GM12872 (cell line): ENCODE measurements around the gene AGT.

Experiments used
- CTCF ChIP-seq: IDR thresholded peaks from 3 replicates; pipeline ENCODE4 v1.5.1; 2011; ENCODE audit warnings: low read depth, mild to moderate bottlenecking, low read length, moderate library complexity; ENCODE audit not compliant: insufficient read depth

The AGT gene

GRCh38 chr1:230708631-230709580 lies 5.0 kb downstream of the AGT start:
- no peak for TF ChIP-seq CTCF

- TF ChIP-seq CTCF, result no peak
Measured at GRCh38 chr1:230707732-230708630, 5.9 kb downstream of the AGT start.

- no peak for TF ChIP-seq CTCF
Measured at GRCh38 chr1:230706887-230707731, 6.8 kb downstream of the AGT start.

GRCh38 chr1:230706020-230706699 lies 7.8 kb downstream of the AGT start:
- no peak for TF ChIP-seq CTCF

- no peak for TF ChIP-seq CTCF
Measured at GRCh38 chr1:230705289-230706019, 8.5 kb downstream of the AGT start.

GRCh38 chr1:230704830-230705229 lies 9.1 kb downstream of the AGT start:
- no peak for TF ChIP-seq CTCF
